Glutamatergic neuron (in vitro differentiated cells): ENCODE data around the gene ADAMTSL1. TPM values are rescaled to one million over a fixed set of nuclear protein-coding genes. Genes with fewer than 3 reads are reported as not detected.

Experiments
- DNase-seq: peaks from one replicate; pipeline ENCODE4 v3.0.0; 2022
- H3K27ac Mint-ChIP-seq: one replicate; pipeline ENCODE4 v1.8.0; 2020; ENCODE audit warnings: mild to moderate bottlenecking, mixed read lengths, inconsistent platforms; ENCODE audit not compliant: unreplicated experiment
- H3K27me3 Mint-ChIP-seq: one replicate; pipeline ENCODE4 v1.8.0; 2020; ENCODE audit warnings: mild to moderate bottlenecking, moderate library complexity, mixed read lengths, inconsistent platforms; ENCODE audit not compliant: unreplicated experiment
- H3K36me3 Mint-ChIP-seq: one replicate; pipeline ENCODE4 v1.8.0; 2020; ENCODE audit warnings: mild to moderate bottlenecking, mixed read lengths, inconsistent platforms; ENCODE audit not compliant: unreplicated experiment
- H3K4me1 Mint-ChIP-seq: one replicate; pipeline ENCODE4 v1.8.0; 2020; ENCODE audit warnings: mild to moderate bottlenecking, low read depth, mixed read lengths, inconsistent platforms; ENCODE audit not compliant: unreplicated experiment
- H3K4me3 Mint-ChIP-seq: one replicate; pipeline ENCODE4 v1.8.0; 2020; ENCODE audit warnings: mild to moderate bottlenecking, mixed read lengths, inconsistent platforms; ENCODE audit not compliant: unreplicated experiment
- H3K9me3 Mint-ChIP-seq: one replicate; pipeline ENCODE4 v1.8.0; 2020; ENCODE audit warnings: mild to moderate bottlenecking, moderate library complexity, mixed read lengths, inconsistent platforms; ENCODE audit not compliant: unreplicated experiment
- CTCF ChIP-seq: fragments of 200-600 bp; sonication (generic); IDR thresholded peaks from one replicate; pipeline ENCODE4 v1.5.0; 2021; ENCODE audit not compliant: partially characterized antibody, unreplicated experiment
- total RNA-seq: library from RNA; stranded (reverse); fragmentation: NEBNext Ultra II Directional; extraction: Animal tissue kit (Norgen Biotek cat#: 25700); gene quantifications from one replicate; pipeline ENCODE4 v1.2.1, GENCODE V29; 2021; ENCODE audit not compliant: unreplicated experiment

Gene ADAMTSL1
- total RNA-seq, 1 donor from 2014 or later, result 0.91 TPM

GRCh38 chr9:18910916-18911315 is 437.0 kb downstream of the ADAMTSL1 start:
- H3K27ac Mint-ChIP-seq, result no peak overlapping the region
- H3K4me3 Mint-ChIP-seq, result no peak overlapping the region
- H3K36me3 Mint-ChIP-seq, result no peaks in the 10 kb centered on the region
- H3K9me3 Mint-ChIP-seq, result no peaks in the 10 kb centered on the region
- no peak for TF ChIP-seq CTCF
- DNase-seq, result no peak
- peaks cover 3% of the 10 kb centered on the region for H3K27me3 Mint-ChIP-seq
- H3K4me1 Mint-ChIP-seq, result peaks cover 5% of the 10 kb centered on the region

- TF ChIP-seq CTCF, result no peak
Observed at GRCh38 chr9:18911714-18912342, 437.9 kb downstream of the ADAMTSL1 start.

GRCh38 chr9:18920141-18921084 is 446.5 kb downstream of the ADAMTSL1 start:
- TF ChIP-seq CTCF, result no peak
- no peaks in the 10 kb centered on the region for H3K4me1 Mint-ChIP-seq
- no peak overlapping the region for H3K27ac Mint-ChIP-seq
- no peaks in the 10 kb centered on the region for H3K9me3 Mint-ChIP-seq
- DNase-seq, result no peak
- H3K27me3 Mint-ChIP-seq, result no peaks in the 10 kb centered on the region
- H3K4me3 Mint-ChIP-seq, result no peak overlapping the region
- no peaks in the 10 kb centered on the region for H3K36me3 Mint-ChIP-seq

More at GRCh38 chr9:18911714-18912342, 437.9 kb downstream of the ADAMTSL1 start:
- Mint-ChIP-seq H3K27me3 (peaks cover 3% of the 10 kb centered on the region), H3K4me3 (no peak overlapping the region), H3K4me1 (peaks cover 5% of the 10 kb centered on the region), H3K27ac (no peak overlapping the region), H3K9me3 (no peaks in the 10 kb centered on the region), H3K36me3 (no peaks in the 10 kb centered on the region)
- DNase-seq, result no peak

GRCh38 chr9:18921366-18922075 is 447.6 kb downstream of the ADAMTSL1 start:
- no peak for DNase-seq
- Mint-ChIP-seq H3K27ac (no peak overlapping the region), H3K4me1 (no peaks in the 10 kb centered on the region), H3K27me3 (no peaks in the 10 kb centered on the region), H3K36me3 (no peaks in the 10 kb centered on the region), H3K4me3 (no peak overlapping the region), H3K9me3 (no peaks in the 10 kb centered on the region)
- no peak for TF ChIP-seq CTCF
